ENCODE results near the gene USP32. TPM values are rescaled to one million over a fixed set of nuclear protein-coding genes. Genes with fewer than 3 reads are reported as not detected.

USP32 gene
- total and polyA plus RNA-seq, 2 donors (not counting 3 experiments of a cell fraction or from before 2014, with no cell fraction given) = 15.7 to 52.9 TPM

- Histone ChIP-seq H2AFZ (ENCODE audit: low read depth, low read length) (no peak overlapping the region), H3K27me3 (ENCODE audit: control insufficient read depth in 2 of 2, insufficient read depth in 2 of 2, low read length in 2 of 2) (no peaks in the 10 kb centered on the region), H3K9me3 (replicated peaks; ENCODE audit: control insufficient read depth, insufficient read depth, low read length) (no peaks in the 10 kb centered on the region), H3K27ac (ENCODE audit: insufficient read depth, low read depth, low read length) (no peak overlapping the region), H3K9ac (replicated peaks; ENCODE audit: extremely low read depth, insufficient read depth, low read length) (no peak overlapping the region), H3K79me2 (ENCODE audit: control insufficient read depth, insufficient read depth, low read length) (peaks cover 36% of the 10 kb centered on the region), H3K4me3 (replicated peaks in 1 of 3; ENCODE audit: insufficient read depth in 1 of 3, low read depth in 1 of 3, low read length in 3 of 3) (no peak overlapping the region), H3K4me1 (ENCODE audit: control insufficient read depth, extremely low read depth, insufficient read depth, low read length) (peaks cover 3% of the 10 kb centered on the region), H3K4me2 (ENCODE audit: insufficient read depth, low read length) (no peak overlapping the region), H3K36me3 (ENCODE audit: control insufficient read depth in 2 of 2, extremely low read depth in 1 of 2, insufficient read depth in 2 of 2, low read length in 2 of 2) (no peaks in the 10 kb centered on the region), H3K9me1 (replicated peaks; ENCODE audit: control insufficient read depth, extremely low read depth, insufficient read depth, low read length) (peaks cover 2% of the 10 kb centered on the region), H4K20me1 (replicated peaks; ENCODE audit: control insufficient read depth, extremely low read depth, insufficient read depth, low read length) (peaks cover under 1% of the 10 kb centered on the region)
- DNase-seq (ENCODE audit: low read depth, low spot score) (no peak), FAIRE-seq (no peak)
- ChIA-PET CTCF (no interaction called here), POLR2A (interaction anchor here (0.6 kb wide), 1 partner anchor 98 kb away, joined by 3 read pairs; no protein-coding TSS in a partner anchor)
- no peak for TF ChIP-seq POLR2AphosphoS5 (IDR thresholded peaks at IDR 0.05; ENCODE audit: insufficient read depth, low read depth, low read length)
- TF ChIP-seq POLR2A (IDR thresholded peaks at IDR 0.05; ENCODE audit: low read depth, low read length) = no peak
- no peak for TF ChIP-seq MAX (IDR thresholded peaks at IDR 0.05; ENCODE audit: insufficient read depth, insufficient read length)
- TF ChIP-seq MYC (IDR thresholded peaks at IDR 0.05; ENCODE audit: low read depth, low read length) = no peak
- TF ChIP-seq FOS (IDR thresholded peaks at IDR 0.05; ENCODE audit: borderline replicate concordance, insufficient read depth, low read length) = no peak
- TF ChIP-seq CTCF (IDR thresholded peaks at IDR 0.05; ENCODE audit: extremely low read depth in 1 of 2, insufficient read depth in 1 of 2, low read depth in 1 of 2, low read length in 2 of 2) = no peak
- TF ChIP-seq GATA2 (IDR thresholded peaks at IDR 0.05; ENCODE audit: insufficient read depth, insufficient read length, low read depth, low read length) = no peak
- no peak for TF ChIP-seq EZH2 (IDR thresholded peaks at IDR 0.05; ENCODE audit: borderline replicate concordance, low read depth, low read length, severe bottlenecking)
- no peak for TF ChIP-seq JUN (IDR thresholded peaks at IDR 0.05; ENCODE audit: borderline replicate concordance, insufficient read depth, insufficient read length, low read depth)
- no TSS peak for BruUV-seq (replicated peaks)
- intact Hi-C loops (cut with micrococcal nuclease) = no loop called here
- dilution Hi-C loops (cut with MboI; ENCODE audit: extremely low pct_ligation_motif_present, low sequenced_read_pairs) = no loop called here
Observed at GRCh38 chr17:60359415-60359814, 32.5 kb downstream of the USP32 start.

All from endothelial cell of umbilical vein (primary cell).